Glomerular endothelial cell (primary cell): ENCODE data around the gene HTR3D. TPM values are rescaled to one million over a fixed set of nuclear protein-coding genes. Genes with fewer than 3 reads are reported as not detected.
"Not testable (repeated sequence)": the region's sequence is repeated elsewhere in the genome, so short reads cannot be mapped to it uniquely, and the experiment has no call there.

Experiments
- DNase-seq: peaks from one replicate; pipeline ENCODE4 v3.0.0-alpha.2; 2011; ENCODE audit warnings: low read depth, low spot score; ENCODE audit errors: extremely low read depth
- total RNA-seq: library from RNA; depleted of rRNA; stranded (reverse); fragments of >200 nt; gene quantifications from 2 replicates; pipeline ENCODE4 v1.2.3, GENCODE V29; 2015

Gene HTR3D, protein sequence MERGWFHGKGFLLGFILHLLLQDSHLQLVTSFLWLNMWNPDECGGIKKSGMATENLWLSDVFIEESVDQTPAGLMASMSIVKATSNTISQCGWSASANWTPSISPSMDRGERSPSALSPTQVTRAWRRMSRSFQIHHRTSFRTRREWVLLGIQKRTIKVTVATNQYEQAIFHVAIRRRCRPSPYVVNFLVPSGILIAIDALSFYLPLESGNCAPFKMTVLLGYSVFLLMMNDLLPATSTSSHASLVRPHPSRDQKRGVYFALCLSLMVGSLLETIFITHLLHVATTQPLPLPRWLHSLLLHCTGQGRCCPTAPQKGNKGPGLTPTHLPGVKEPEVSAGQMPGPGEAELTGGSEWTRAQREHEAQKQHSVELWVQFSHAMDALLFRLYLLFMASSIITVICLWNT
- not detected in 2 replicates for total RNA-seq

DNA sequence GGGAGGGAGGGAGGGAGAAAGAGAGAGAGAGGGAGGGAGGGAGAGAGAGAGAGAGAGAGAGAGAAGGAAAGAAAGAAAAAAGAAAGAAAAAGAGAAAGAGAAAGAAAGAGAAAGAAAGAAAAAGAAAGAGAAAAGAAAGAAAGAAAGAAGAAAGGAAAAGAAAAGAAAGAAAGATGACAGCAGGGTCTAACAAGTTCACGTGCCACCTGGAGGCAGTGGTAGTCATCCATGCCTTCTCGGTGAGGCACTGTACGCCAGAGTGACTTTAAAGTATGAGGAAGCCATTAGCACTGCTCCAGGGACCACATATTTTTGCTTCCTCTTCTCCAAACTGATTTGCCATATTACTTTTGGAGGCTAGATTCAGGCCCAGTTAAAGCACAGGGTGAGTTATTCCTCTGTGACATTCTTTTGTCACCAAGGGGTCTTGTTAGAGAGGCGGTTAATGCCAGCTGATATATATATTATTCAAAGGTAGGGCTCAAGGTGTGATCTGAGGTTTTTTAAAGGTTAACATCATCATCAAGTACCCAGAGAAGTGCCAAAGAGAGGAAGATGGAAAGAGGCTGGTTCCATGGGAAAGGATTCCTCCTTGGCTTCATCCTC, at the start of gene HTR3D:
Gene HTR3D (plus strand): TSS at position 556 of the 606 bp plus-strand sequence. CDS start 0 bp downstream, at position 556.
- DNase-seq: no peak

DNA sequence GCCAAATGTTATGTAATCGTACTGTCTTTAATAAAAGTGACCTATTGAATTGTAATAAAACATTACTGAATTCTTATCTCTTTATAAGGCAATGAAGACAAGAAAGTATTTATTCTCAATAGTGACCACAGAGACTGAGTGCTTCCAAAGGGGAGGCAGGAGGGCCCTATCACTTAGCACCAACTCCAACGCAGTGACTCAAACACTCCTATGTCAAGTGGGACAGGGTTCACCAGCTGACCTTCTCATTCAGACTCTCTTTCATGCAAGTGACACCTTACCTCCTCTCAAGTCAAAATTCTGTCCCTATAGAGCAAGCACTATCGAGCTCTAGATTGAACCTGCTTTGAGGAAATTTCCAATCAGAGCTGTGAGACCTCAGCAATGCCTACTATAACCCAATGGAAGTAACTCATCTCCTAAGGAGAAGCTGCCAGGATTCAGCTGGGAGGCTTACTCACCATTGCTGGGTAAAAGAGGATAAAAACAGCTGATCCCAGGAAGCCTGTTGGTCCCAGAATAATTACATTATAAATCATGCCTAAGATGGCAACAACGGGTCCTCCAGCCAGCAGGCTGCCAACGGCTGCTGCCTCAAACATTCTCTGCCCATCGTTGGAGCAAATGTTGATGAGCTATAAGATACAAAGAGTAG, 49.4 kb upstream of the HTR3D start:
- DNase-seq: no peak

DNA sequence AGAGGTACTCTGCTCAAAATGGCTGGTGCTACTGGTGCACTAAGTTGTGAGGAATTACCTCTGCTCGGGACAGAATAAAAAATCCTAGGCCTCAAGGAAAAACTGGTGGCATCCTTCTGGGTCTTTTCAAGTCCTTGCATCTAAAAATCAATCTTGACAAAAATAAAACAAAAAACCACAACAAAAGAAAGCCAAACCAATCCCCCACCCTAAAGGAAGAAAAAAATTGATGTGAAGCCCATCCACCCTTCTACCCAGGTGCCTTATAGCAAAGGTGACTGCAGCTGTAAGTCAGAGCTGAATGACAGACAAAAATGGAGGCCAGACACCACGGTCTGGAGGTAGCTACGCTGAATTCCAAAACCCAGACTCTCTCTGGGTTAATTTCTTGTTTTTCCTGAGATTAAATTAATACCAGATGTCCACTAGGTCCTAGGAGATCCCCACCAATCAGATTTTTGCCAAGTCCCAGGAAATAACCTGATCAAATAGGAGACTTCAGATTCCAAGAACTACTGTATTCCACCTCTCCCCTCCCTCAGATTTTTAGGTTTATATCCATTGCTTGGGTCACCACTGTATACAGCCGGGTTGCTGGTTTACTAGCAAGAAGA, 47.3 kb upstream of the HTR3D start:
- no peak for DNase-seq

GRCh38 chr3:183984749-183985729, 46.5 kb upstream of the HTR3D start:
- no peak for DNase-seq

- DNase-seq: no peak
Observed at GRCh38 chr3:183987000-183987600, 44.4 kb upstream of the HTR3D start.

DNA sequence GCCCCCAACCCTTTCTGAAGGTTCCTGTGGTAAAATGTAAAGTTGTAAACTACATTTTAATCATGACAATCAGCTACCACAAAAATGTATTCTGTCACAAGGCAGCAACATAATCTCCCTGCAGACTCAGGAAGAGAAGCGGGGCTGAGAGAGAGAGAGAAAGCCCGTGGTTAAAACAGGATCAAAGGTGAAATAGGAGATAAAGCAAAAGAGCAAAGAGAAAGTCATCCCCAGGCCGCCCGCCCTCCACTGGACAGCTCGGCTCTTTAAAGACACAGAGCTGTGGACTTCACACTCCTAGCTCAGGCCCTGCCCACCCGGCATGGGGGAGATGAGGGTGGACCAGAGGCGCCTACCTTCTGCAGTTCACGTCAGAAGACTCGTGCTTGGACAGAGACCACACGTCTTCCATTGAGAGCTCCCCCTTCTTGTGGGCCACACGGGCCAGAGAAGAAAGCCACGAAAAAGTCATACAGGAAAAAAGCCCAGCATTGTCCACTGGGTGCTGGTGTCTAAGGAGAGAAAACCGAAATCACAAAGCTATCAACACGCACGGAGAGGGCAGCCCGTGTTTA, 43.2 kb upstream of the HTR3D start:
- no peak for DNase-seq

- no peak for DNase-seq
Observed at GRCh38 chr3:183991403-183991802, 40.1 kb upstream of the HTR3D start.

- no peak for DNase-seq
Observed at GRCh38 chr3:184001761-184002160, 29.8 kb upstream of the HTR3D start.

DNA sequence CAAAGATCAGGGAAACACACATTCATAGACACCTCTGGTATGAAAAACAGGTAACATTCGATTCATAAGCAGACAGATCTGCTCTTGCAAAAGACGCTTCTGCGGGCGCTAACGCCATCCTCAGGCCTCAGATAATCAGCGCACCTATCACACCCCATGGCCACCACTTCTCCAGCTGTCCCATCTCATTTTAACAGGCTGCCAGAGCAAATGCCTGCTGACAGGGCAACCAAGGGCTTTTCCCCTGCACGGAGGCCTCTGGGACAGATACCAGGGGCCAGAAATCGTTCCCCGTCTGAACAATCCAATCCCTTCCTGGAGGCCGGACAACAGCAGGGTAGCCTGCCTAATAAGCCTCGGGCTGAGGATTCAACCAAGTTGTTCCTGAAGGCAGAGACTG, 29.1 kb upstream of the HTR3D start:
- no peak for DNase-seq

DNA sequence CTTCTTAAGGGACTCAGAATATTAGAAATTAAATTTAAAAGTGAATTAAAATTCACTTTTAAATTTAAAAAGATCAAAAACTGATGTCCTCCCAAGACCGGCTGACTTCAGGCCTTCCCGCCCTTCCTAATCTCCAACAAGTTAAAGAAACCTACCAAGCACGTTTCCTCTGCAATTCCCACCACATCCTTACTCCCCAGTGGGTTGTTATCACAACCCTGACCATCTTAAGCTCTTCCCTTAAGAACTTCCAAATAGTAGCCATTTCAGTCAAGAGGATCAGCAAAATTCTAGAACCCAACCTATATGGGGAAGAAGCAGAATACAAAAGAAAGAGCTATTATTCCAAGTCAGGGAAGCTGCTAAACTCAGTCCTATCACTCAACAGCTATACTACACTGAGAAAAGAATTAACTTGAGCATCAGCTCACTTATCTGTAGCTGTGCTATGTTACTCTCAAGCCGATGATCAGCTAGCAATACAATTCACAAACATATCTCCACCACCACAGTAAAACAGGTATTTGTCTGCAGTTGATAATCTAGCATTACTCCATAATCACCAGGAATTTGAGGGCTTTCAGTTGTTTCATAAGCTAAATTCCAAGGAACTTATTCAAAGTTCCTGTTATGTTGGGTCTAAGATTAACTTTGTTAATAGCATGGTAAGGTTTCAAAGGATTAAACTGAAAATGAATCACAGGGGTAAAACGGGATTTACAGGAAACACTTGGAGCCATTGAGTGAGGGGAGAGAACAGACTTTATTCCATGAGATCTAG, 28.2 kb upstream of the HTR3D start:
- no peak for DNase-seq

DNA sequence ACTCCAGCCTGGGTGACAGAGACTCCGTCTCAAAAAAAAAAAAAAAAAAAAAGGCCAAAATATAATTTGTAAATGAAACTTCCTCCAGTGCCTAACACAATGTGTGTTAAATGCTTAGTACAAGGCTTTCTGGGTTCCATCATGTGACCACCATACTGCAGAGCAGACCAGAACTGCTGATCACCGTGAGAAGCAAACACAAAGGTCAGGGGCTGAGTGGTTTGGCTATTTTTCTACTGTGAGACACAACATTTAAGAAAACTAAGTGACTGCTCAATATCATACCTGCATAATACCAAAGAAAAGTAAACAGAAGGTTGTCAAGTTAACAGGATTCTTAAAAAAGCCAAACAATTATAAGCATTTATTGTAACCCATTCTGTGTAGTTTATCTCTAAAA, 27.1 kb upstream of the HTR3D start:
- DNase-seq: no peak

GRCh38 chr3:184005941-184006507, 25.5 kb upstream of the HTR3D start:
- DNase-seq: no peak

GRCh38 chr3:184007143-184007813, 24.3 kb upstream of the HTR3D start:
- DNase-seq: not testable (repeated sequence)

DNA sequence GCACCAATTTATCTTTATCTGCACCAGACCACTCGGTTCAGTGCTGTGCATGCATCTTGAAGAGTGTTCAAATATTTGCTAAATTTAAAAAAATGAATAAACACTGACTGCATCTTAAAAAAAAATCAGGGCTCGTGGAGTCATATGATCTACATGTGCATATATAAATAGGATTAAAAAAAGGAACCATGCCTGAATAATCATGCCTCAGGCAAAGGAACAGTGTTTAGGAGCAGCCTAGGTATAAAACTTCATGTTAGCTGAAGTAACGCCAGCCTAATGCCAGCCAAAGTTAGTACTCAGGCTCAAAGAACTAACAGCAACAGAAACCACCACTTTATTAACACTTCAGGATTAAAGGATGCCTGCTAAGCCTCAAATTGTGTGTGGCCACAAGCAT, 23.4 kb upstream of the HTR3D start:
- DNase-seq: no peak

DNA sequence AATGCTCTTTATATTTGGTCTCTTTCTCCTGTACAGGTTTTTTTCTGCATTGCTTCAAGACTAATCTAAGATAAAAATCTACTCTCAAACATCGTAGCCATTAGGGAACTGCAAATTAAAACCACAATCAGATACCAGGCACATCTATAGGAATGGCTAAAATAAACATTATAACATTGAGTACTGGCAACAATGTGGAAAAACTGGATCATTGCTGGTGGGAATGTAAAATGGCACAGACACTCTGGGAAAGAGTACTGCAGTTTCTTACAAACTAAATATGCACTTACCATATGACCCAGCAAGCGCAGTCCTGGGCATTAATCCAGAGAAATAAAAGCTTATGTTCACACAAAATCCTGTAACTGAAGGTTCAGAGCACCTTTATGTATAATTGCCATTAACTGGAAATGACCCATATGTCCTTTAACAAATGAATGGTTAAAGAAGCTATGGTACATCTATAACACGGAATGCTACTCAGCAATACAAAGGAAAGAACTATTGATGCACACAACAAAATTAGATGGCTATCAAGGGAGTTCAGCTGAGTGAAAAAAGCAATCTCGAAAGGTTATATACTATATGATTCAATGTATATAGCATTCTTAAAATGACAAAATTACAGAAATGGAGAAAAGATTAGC, 20.2 kb upstream of the HTR3D start:
- no peak for DNase-seq

GRCh38 chr3:184011937-184012889, 19.3 kb upstream of the HTR3D start:
- DNase-seq: no peak
